Coronary artery (tissue), 2 donors: ENCODE results near the gene LRRC8B.
A peak's percentile ranks its signal among the peaks of the same experiment; 100 is the strongest.
"Not testable (repeated sequence)": the region's sequence is repeated elsewhere in the genome, so short reads cannot be mapped to it uniquely, and the experiment has no call there.

ENCODE experiments used
- DNase-seq: peaks from one replicate; pipeline ENCODE4 v3.0.0-alpha.2; 2017; ENCODE audit warnings: low spot score
- H3K27ac ChIP-seq, 2 donors: fragments of 200-600 bp; sonication (generic); one replicate each; pipeline ENCODE4 v1.5.1; 2016 to 2019
- H3K4me3 ChIP-seq: fragments of 200-600 bp; sonication (generic); 2 replicates; pipeline ENCODE4 v1.5.1; 2016; ENCODE audit warnings: mild to moderate bottlenecking, moderate library complexity
- CTCF ChIP-seq: fragments of 200-600 bp; sonication (generic); IDR thresholded peaks from one replicate; pipeline ENCODE4 v1.5.1; 2019; ENCODE audit warnings: antibody characterized with exemption

The LRRC8B gene

GRCh38 chr1:89582571-89582970 lies 57.9 kb downstream of the LRRC8B start:
- Histone ChIP-seq H3K4me3 (no peak overlapping the region), H3K27ac (no peak overlapping the region)
- TF ChIP-seq CTCF = no peak
- DNase-seq = no peak

DNA sequence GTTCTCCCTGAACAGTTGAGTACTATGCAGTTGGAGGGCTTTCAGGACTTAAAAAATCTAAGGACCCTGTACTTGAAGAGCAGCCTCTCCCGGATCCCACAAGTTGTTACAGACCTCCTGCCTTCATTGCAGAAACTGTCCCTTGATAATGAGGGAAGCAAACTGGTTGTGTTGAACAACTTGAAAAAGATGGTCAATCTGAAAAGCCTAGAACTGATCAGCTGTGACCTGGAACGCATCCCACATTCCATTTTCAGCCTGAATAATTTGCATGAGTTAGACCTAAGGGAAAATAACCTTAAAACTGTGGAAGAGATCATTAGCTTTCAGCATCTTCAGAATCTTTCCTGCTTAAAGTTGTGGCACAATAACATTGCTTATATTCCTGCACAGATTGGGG lies 59.6 kb downstream of the LRRC8B start:
- no peak for DNase-seq
- Histone ChIP-seq H3K27ac (no peak overlapping the region), H3K4me3 (no peak overlapping the region)
- TF ChIP-seq CTCF = no peak

DNA sequence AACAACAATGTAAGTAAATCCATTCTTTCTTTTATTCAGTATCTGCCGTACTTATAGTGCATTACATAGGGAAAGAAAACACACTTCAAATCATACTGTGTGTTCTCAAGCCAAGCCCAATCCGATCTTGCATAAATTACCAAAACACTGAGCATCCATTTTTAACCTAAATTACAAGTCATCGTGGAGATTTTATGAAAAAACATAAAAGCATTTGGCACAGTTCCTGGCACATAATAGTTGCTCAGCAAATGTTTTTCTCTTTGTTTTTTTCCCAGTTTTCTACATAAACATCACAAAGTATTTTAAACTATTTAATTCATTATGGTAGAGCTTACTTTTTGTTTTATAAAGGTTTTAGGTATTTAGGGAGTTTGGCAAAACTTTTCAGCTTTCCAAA lies 60.2 kb downstream of the LRRC8B start:
- H3K4me3 ChIP-seq = no peak overlapping the region
- no peak for DNase-seq
- no peak for TF ChIP-seq CTCF
- no peak overlapping the region for H3K27ac ChIP-seq

DNA sequence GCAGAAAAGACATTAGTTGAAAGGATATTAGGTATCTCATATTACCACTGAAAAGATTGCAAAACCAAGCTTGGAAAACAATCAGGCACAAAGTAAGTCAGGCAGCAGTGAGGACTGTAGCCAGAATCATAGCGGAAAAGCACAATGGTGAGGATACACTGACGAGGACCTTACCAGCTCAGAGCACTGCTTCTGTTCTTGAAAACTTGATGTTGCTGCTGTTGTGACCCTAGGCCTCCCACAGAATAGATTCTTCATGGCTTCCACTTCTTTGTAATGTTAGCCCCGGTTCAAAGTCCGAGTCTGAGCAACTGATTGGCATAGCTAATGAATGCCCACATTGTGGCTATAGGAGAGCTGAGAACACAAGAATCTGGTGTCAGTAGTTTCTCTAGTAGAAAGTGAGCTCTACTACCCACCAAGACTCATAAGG lies 63.1 kb downstream of the LRRC8B start:
- no peak for DNase-seq

DNA sequence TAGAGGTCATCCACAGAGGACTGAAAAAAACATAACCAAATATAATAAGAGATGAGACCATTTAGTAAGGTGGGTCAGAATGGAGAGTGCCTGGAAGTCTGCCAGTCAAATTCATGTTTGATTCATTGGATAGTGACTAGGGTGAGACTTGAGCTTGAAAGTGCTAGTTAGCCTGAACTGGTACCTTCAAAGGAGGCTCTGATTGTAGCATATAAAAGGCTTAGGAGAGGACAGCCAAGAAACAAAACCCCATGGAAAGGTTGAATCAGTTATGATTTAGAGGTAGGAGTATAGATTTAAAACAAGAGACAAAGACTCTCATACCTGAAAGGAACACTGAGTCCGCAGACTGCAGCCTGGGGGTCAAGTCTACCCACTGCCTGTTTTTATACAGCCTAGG lies 63.9 kb downstream of the LRRC8B start:
- no peak for TF ChIP-seq CTCF
- H3K4me3 ChIP-seq = no peak overlapping the region
- DNase-seq = no peak
- no peak overlapping the region for H3K27ac ChIP-seq

More for the DNA sequence above, 63.1 kb downstream of the LRRC8B start:
- no peak overlapping the region for H3K27ac ChIP-seq
- no peak overlapping the region for H3K4me3 ChIP-seq
- TF ChIP-seq CTCF = no peak

- Histone ChIP-seq H3K4me3 (no peak overlapping the region), H3K27ac (no peak overlapping the region)
- TF ChIP-seq CTCF = no peak
- DNase-seq = no peak
These were observed 64.9 kb downstream of the LRRC8B start for GRCh38 chr1:89589515-89589914.

- TF ChIP-seq CTCF = no peak
- Histone ChIP-seq H3K27ac (peak overlapping the region in 1 of 2 donors; percentile 9), H3K4me3 (no peak overlapping the region)
- DNase-seq = no peak
These were observed 65.9 kb downstream of the LRRC8B start for GRCh38 chr1:89590341-89591080.

- H3K27ac ChIP-seq, H3K4me3 ChIP-seq, DNase-seq: not testable (repeated sequence)
These were observed 68.3 kb downstream of the LRRC8B start for GRCh38 chr1:89592861-89593302.
